ENCODE results near the gene DLX1.

DNA sequence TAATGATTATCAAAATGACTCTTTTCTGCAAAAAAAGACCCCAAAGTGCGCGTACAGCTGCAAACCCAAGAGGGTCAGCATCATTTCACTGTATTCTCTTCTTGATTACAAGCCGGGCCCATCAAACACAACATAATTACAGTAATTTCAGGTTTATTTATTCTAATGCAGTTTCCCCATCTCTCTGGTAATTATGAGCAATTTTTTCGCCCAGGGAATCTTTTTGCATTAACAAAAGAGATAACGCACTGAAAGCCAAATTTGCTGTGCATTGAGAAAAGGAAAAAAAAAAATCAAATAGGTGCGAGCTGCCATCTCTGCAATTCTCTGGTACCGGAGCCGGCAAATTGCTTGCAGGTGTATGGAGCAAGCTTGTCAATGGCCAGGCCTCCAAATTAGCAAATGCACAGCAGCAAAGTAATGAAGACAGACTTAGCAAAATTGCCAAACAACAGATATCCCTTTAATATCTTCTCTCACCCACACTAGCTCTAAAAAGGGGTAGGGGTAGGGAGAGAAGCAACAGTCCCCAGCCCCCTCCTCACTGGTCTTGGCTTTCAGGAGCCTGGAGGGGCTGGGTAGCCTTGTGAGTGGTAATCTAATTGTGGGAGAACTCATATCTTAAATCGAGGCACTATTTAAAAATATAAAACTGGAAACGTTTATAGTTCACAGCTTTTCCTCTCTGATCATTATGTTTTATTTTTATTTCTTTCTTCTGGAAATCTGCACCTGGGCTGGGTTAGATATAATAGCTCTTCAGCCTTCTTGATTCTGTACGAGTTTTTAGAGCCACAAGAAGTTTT, 6.7 kb downstream of the DLX1 start:
- TF ChIP-seq POLR2AphosphoS5 (IDR thresholded peaks at IDR 0.05; ENCODE audit: low read depth, low read length): no peak
- TF ChIP-seq POLR2A (IDR thresholded peaks at IDR 0.05; ENCODE audit: low read depth, low read length): no peak
- no peak for TF ChIP-seq TAF1 (IDR thresholded peaks at IDR 0.05; ENCODE audit: low read depth, low read length)
- TF ChIP-seq SPI1 (IDR thresholded peaks at IDR 0.05; ENCODE audit: low read depth, low read length): no peak
- TF ChIP-seq POU2F2 (IDR thresholded peaks at IDR 0.05; ENCODE audit: low read depth, low read length): no peak
- TF ChIP-seq PAX5 (IDR thresholded peaks at IDR 0.05; ENCODE audit: insufficient read depth, low read length, severe bottlenecking): no peak
